Stimulated activated CD8-positive, alpha-beta memory T cell treated with anti-CD3 and anti-CD28 coated beads, Interleukin-15, amount 100 ng/mL, for 24 hours (primary cell): ENCODE results near the gene PLXNA4.

Experiments
- DNase-seq: peaks from one replicate; pipeline ENCODE4 v3.0.0-alpha.2; 2020; ENCODE audit warnings: low read depth

PLXNA4 gene

DNA sequence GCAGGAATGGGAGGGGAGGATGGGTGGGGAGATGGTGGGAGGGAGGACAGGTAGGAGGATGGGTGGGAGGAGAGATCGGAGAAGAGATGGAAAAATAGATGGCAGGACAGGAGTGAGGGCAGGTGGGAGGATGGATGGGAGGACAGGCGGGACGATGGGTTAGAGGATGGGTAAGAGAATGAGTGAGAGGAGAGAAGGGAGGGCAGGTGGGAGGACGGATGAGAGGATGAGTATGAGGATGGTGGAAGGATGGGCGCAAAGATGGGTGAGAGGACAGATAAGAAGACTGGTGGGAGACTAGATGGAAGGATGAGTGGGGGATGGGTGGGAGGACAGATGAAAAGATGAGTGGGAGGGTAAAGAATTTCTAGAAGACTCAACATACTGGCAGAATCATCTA, 438.6 kb downstream of the PLXNA4 start:
- no peak for DNase-seq

DNA sequence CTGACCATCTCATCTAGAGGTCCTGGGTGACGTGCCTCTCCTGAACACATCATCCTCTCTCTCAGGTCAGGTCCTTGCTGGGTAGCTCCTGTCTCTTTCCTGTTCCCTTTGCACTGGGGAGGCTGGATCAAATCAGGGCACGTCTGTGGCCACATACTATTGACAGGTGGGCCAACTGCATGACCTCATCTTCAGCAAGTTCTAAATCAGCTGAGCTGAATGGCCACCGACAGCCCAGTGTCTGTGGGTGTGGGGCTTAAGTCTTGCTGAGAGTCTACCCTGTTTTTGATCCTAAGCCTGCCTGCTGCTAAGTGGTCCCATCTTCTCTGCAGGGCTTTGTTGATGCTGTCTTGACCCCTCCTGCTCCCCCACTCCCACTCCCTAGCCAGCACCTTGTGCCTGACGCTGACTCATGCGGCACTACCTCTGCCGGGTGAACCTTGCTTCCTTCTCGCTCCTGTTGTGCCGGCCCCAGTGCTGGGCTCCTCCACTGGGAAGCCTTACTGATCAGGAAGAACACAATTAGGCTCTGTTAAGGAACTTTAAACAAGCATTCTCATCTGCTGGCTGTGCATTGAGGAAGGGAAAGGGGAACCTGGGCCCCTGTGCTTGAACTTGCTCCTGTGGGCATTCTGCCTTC, 440.4 kb downstream of the PLXNA4 start:
- DNase-seq: no peak

DNA sequence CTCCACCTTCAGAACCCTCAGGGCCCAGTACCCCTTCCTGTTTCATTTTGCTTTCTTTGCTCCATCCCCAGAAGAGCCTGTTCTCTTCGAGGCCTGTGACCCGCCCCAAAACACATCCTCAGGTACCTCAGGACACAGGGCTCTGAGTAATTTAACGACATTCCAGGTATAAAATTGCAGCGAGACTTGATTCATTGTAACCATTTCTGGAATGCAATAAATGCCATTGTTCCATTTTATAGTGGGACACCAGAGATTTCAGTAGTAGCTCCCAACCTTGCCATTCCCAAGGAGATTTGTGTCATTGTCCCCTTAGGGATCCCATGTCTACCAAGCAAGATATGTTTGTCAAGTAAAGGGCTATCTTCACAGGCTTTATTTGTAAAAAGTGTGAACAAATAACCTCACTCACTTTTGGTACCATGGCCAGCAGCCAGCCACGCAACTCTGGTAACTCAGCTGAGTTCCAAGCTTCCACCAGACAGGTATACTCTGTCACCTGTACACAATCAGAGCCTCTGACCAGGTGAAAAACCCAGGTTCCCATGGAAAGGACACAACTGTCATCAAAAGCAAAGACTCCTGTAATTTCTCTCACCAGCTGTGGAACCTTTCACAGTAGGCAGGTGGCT, 441.3 kb downstream of the PLXNA4 start:
- no peak for DNase-seq

DNA sequence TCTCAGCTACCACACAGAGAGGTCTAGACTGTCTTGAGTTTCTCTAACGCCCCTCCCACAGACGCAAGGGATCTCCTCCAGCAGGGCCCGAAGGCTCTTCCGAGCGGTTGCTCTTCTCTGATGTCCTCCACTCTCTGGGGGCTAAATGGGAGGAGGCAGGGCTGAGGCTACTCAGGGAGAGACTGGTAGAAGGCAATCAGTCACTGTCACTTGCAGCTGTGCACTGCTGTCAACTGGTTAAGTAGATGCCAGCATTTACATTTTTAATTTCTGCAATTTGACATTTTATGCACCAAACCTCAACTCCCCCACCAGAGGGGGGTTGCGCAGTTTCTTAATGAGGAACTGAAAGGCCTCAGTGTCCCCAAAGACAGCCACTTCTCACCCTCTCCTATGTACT, 442.8 kb downstream of the PLXNA4 start:
- DNase-seq: no peak

DNA sequence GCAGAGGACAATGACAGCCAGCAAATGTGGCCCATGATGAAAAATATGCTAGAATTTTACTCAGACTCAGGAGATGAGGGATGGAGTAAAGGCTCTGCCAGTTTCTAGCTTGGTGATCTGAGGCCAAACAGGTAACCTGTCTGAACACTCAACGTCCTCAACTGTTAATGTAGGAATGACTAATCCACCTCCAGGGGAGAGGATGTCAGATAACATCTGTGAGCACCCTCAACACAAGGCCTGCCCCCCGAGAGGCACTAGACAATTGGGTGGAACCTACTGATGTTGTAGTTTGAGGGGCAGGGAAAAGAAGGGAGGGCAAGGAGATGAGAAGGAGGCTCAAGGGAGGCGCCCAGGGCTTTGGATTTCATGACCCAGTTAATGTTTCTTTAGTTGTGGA, 445.1 kb downstream of the PLXNA4 start:
- no peak for DNase-seq

DNA sequence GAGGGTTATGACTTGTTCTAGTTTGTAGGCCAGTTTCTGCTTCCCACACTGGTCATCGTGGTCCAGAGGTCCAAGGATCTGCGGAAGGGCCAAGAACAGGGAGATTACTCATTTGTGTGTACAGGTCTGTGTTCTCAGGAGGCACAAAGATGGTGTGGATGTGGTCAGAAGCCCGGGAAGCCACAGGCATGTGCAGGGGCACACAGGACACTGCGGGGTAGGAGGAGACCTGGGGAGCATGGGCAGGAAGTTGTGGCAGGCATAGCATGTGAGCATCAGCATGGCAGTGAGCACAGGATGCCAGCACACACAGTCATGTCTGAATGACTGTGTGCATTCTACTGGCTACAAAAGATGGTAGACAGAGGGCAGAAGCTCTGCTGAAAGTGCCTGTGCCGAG, 445.8 kb downstream of the PLXNA4 start:
- DNase-seq: no peak

DNA sequence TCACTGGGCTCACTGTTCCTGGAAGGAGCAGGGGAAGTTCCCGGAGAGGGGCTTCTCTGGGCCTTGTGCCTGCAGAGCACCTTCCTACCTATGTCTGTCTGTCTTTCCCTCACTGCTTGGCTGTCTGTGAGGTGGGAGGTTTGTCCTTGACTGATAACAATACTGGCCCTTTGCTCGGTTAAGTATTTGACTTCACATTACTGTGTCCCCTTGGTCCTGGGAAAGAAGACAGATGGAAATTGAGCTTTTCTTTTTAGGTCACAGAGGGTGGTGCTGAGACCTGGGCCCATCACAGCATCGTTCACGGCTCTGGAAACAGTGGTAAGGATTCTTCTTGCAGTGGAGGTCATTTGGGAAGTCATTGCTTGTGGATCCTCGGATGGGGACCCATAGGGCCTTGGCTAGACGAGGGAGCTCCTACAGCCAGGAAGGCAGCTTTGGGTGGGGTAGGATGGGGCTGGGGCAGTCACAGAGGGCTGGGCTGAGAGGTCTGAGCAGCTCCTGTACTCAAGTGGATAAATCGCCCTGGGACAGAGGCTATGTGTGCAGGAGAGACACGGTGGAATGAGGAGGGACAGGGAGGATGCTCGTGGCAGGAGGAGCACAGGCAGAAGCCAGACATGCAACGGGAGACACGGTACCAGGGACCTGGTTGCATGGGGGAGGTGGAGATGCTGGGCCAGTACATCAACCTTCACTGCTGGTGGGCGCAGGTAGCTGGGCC, 450.2 kb downstream of the PLXNA4 start:
- DNase-seq: no peak

DNA sequence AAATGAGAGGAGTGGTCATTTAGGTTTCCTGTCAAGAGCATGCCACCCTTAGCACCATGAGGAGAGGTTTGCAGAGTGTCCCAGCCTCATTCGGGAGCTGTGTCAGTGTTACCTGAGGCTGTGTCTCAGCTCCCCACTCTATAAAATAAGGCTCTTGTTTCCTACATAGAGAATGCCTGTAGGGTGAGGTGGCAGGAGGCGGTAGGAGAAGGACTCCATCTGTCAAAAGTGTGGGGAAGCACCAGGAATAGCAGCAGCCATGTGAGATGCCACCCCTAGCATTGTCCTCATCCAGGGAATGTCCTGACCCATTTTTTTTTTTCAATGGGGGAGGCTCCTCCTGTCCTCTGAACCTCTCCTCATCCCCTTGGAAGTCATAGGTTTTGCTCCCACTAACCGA, 451.2 kb downstream of the PLXNA4 start:
- DNase-seq: no peak

DNA sequence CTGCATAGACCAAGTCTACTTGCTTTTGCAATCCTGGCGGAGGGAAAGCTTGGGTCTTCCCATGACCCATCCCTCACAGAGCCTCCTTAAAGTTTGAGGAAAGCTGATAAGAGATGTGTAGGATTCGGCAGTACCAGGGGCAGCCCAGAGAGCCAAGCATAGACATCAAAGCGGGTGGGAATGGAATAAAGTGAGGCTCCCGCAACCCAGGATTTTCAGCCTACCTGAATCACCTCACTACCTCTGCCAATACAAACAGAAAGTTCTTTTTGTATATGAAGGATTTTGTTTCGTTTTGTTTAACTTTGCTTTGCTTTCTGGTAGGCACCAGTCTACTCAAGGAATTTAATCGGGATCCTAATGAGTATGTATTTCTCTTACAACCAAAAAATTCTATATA, 451.7 kb downstream of the PLXNA4 start:
- DNase-seq: no peak

DNA sequence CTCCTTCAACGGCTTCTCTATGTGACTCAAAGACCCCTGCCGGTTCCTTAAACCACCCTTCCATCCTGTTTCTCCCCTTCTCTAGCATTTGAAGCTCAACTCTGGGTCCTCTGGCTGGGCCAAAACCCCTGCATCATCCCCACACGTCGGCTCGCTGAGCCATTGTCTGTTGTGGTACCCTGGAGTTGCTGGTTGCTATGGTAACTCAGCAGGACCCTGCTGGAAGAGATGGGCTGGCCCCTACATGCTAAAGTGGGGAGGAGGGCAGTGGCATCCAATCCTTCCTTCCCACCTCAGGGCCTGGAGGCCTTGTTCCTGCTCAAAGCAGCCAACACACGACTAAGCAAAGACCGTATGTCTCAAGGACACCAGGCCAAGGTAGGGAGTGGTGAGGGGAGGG, 452.5 kb downstream of the PLXNA4 start:
- DNase-seq: no peak

DNA sequence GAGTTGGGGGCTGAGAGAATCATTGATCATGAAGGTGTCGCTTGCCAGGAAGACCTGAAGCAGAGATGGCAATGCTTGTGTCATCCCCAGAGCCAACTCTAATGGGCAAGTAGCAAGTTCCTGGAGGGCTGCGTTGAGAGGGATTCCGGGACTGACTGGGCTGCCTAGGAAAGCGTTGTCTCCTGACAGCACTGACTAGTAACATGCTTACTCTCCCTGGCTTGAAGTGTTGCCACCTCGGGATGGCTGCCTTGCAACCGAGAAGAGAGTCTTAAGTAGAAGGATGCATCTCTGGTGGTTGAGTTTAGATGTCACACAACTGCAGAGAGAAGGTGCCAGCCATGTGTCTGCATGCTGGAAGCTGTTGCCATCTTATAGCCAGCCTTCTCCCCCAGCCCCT, 453.4 kb downstream of the PLXNA4 start:
- no peak for DNase-seq

DNA sequence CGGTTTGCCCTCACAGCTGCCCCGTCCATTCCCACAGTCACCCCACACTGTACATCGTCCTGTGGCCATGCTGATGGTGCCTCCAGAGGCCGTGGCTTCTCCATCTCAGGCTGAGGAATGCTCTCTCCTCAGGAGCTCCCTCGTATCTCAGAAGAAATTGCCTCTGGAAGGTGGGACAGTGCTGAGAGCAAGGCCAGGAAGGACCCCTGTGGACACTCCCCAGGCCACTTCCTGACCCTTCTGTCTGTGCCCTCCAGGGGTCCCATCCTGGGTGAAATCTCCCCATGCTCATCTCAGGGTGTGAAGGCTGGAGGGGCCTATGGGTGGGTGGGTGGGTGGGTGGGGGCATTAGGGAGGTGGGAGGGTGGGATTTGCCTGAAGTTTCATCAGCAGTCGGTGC, 454.3 kb downstream of the PLXNA4 start:
- no peak for DNase-seq

DNA sequence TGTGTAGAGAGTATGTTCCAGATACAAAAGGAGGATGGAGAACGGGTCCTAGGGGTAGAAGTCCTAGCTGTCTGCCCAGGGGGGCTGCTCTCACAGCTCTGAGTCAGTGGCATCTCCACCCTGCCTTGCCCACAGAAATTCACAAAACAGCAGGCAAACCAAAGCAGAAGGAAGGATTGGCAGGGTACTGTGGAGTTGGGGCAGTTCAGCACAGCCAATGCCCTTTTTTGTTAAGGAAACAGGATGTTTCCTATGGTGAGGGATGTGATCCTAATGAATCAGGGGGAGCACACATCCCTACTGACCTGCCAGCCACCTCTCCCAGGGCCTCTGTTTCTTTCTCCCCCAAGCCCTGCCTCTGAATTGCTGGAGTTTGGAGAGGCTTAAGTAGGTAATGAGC, 457.6 kb downstream of the PLXNA4 start:
- DNase-seq: no peak

DNA sequence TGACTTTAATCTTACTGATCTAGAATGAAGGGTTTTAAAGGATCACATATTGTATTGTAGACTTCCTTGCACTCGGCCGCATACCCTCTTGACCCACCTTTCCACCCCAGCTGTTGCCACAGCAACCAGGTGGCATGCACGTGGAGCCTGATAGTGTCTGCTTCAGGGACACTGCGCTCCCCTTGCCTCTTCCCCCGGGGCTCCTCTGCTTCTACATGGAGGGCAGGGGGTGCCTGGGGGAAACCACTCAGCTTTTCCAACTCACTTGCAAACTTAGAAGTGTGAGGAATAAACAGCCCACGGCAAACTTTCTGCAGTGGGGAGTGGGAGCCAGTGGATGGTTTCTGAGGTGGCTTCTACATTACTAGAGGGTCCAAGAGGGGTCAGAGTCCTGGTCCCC, 458.6 kb downstream of the PLXNA4 start:
- no peak for DNase-seq

DNA sequence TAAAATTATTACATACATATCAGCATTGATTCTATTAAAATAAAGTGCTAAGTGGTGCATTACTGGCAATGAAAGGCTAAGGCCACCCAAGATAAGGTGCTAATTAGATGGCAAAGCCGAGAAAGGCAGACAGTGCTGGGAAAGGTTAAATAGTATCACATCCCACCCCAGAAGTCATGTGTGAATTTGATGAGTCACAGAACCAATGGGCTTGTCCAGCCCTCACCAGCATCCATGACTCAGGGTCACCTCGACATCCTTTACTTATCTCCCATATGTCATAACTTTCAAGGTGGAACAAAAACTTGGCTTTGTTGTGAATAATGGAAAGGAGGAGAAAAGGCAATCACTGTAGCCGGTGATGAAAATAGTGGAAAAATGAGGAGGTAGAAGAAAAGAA, 459.1 kb downstream of the PLXNA4 start:
- no peak for DNase-seq

DNA sequence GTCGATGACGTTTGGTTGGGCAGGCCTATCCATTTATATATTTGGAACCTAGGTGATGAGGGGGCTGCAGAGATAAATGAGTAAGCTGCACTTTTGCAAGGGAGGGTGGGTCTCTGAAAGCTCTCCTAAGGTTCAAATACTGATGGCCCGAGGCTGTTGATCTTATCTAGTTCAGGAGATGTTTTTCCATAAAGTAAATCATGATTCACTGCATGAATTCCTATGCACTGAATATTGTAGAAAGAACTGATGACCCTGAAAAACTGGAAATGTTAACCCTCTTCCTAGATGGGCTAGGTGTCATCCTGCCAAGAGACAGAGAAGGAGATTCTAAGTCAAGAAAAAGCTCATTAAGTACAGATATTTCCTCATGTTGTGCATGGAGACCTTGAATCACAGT, 459.9 kb downstream of the PLXNA4 start:
- DNase-seq: no peak

DNA sequence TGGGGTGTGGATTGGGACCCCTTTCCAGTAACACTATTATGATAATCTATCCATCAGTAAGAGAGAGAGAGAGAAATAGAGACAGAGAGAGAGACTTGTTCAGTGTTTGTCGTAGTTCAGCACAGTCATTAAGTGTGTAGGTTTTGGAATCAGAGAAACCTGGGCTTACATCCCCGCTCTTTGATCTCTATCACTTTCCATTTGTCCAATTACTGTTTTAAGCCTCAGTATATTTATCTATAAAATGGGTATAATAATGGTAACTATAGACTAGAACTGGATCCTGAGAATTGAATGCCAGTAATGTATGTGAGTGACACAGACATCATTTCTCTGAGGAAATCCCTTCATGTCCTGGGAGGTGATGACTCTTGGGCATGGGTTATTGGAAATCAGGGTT, 460.5 kb downstream of the PLXNA4 start:
- DNase-seq: no peak

DNA sequence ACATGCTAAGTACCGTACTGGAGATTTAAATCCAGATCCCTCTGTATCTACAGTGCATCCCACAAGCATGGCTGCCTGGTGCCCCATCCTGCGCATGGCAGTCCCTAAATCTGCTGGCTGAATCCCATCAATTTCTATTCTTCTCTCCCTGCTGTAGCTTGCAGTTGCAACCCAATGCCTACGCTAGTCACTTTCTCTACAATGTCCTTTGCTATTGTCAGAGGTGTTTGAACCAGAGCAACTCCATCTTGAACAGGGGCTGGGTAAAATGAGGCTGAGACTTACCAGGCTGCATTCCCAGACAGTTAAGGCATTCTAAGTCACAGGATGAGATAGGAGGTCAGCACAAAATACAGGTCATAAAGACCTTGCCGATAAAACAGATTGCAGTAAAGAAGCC, 461.2 kb downstream of the PLXNA4 start:
- no peak for DNase-seq

DNA sequence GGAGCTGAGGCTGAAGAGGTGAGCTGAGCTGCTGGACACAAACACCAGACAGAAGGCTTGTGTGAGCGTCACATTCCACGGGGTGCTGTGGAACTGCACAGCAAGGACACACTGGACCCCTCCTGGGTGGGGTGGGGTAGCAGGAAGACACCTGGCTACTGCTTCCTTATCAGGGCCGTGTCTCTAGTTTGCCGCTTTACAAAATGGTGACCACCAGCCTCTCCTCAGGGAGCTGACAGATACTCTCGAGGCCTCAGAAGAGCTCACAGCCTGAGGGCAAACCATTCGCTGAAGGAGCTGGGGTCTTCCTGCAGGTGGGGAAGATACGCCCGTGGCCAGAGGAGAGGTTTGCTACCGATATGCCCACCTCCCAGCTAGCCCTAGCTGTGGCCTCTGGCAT, 461.9 kb downstream of the PLXNA4 start:
- no peak for DNase-seq

DNA sequence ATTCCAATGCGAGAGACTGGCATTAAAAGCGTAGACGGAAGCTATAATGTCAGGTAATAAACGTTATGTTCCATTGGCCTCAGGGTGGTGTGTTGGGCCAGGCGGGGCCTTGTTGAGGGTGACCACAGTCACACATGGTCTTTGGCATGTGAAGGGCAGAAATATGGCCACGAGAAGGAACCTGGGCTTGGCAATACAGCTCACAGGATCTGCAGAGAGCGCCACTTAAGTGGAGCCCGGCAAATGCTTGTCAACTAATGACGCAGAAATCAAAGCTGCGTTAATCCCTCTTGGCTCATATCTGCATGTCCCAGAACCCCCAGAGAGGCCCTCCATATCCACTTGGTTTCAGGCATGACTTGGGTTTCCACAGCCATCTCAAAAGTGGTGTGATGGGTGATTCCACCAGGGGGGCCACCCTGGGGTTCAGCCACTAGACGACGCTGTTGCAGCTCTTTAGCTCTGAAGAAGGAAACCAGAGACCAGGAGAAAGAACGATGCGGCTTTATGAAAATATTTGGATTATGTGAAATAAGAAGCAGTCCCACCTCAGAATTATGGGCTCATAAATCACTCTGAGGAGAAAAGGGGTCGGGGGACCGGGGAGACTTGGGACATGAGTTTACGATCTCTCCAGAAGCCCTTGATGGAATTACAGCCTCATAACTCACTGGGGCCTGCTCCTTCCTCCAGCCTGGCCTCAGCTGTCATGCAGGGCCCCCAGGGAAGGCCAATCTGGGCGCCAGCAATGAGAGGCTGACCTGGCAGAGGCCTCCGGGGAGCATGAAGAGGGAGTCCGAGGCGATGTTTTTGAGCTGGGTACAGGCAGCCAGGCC, 462.5 kb downstream of the PLXNA4 start:
- DNase-seq: no peak

DNA sequence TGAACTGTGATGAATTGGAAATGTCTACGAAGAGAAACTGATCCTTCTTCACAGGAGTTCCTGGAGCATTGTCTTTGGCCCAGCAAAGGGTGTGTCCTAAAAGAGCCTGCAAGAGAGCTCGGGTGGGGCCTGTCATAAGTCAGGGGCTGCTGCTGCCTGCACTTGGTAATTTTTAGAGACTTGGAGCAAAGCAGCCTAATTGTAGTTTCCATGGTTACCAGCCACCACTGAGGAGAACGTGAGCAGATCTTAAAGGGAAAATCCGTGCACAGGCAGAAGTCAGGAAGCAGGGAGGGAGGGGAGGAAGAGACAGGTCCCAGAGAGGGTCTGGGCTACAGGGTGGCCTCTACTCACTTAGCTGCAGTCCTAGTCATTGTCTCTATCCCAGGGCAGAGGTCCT, 463.6 kb downstream of the PLXNA4 start:
- DNase-seq: no peak

DNA sequence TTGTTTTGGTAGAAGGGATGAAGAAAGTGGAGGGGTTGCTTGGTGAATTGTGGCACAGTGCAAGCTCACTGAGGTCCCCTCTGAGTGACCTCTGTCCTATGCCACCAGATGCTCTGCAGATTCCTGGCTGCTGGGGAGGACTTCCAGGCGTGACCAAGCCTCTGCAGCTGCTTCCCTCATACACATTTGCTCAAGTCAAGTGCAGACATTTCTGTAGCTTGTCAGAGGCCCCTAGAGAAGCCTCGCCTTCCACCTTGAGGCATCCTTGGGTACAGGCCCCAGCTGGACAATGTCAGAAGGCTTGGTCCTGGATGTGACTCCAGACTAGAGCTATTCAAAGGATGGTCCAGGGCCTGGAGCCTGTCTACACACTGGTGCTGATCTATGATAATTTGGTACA, 464.2 kb downstream of the PLXNA4 start:
- no peak for DNase-seq

DNA sequence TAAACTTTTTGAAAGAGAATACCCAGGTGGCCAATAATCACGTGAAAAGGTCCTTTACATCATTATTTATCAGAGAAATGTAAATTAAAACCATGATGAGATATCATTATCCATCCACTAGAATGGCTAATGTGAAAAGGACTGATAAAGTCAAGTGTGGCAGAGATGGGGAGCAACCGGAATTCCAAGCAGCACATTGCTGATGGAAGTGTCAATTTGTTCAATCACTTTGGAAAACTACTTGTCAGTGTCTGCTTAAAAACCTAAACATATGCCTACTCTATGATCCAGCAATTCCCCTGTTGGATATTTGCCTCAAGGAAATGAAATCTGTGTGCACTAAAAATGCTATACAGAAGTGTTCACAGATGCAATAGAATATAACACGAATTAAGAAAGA, 465.6 kb downstream of the PLXNA4 start:
- no peak for DNase-seq
